Liver (tissue), 9 donors: ENCODE measurements around the gene SNRPA. TPM values are rescaled to one million over a fixed set of nuclear protein-coding genes. Genes with fewer than 3 reads are reported as not detected.
A peak's percentile ranks its signal among the peaks of the same experiment; 100 is the strongest.

Experiments used
- DNase-seq: peaks from one replicate; pipeline ENCODE4 v3.0.0-alpha.2; 2017; ENCODE audit warnings: low spot score
- H3K27ac ChIP-seq, 2 donors: one replicate each; pipeline ENCODE4 v1.7.0; 2013; ENCODE audit warnings: inconsistent platforms in 2 of 2, low read length in 2 of 2, control low read depth in 1 of 2, low read depth in 1 of 2, mild to moderate bottlenecking in 1 of 2
- H3K27me3 ChIP-seq, 4 donors: one replicate each; pipeline versions ENCODE4 v1.6.1 to v1.7.0; 2013; ENCODE audit warnings: low read length in 3 of 4, inconsistent platforms in 1 of 4, mild to moderate bottlenecking in 1 of 4, moderate library complexity in 1 of 4; ENCODE audit not compliant: control insufficient read depth in 4 of 4, insufficient read depth in 4 of 4
- H3K36me3 ChIP-seq, 4 donors: one replicate each; pipeline versions ENCODE4 v1.6.1 to v1.7.0; 2013; ENCODE audit warnings: low read length in 3 of 4, mild to moderate bottlenecking in 3 of 4, low read depth in 1 of 4, moderate library complexity in 1 of 4; ENCODE audit not compliant: control insufficient read depth in 4 of 4, insufficient read depth in 3 of 4
- H3K4me1 ChIP-seq, 4 donors: one replicate each; pipeline versions ENCODE4 v1.6.1 to v1.7.0; 2013; ENCODE audit warnings: low read length in 3 of 4, mild to moderate bottlenecking in 3 of 4, moderate library complexity in 1 of 4; ENCODE audit not compliant: control insufficient read depth in 4 of 4, insufficient read depth in 4 of 4
- H3K4me3 ChIP-seq, 3 donors: one replicate each; pipeline versions ENCODE4 v1.6.1 to v1.7.0; 2013; ENCODE audit warnings: low read length in 3 of 3, control low read depth in 1 of 3, low read depth in 1 of 3, mild to moderate bottlenecking in 1 of 3
- H3K9ac ChIP-seq, 2 donors: one replicate each; pipeline ENCODE4 v1.7.0; 2013; ENCODE audit warnings: low read length in 2 of 2, mild to moderate bottlenecking in 2 of 2, moderate library complexity in 2 of 2, control low read depth in 1 of 2, low read depth in 1 of 2
- H3K9me3 ChIP-seq, 4 donors: one replicate each; pipeline versions ENCODE4 v1.6.1 to v1.7.0; 2013; ENCODE audit warnings: low read length in 3 of 4; ENCODE audit not compliant: control insufficient read depth in 4 of 4
- ATF3 ChIP-seq: IDR thresholded peaks from 2 replicates; pipeline ENCODE4 v1.6.1; 2016; ENCODE audit warnings: antibody characterized with exemption
- CTCF ChIP-seq: fragments of 150-350 bp; IDR thresholded peaks from 2 replicates; pipeline ENCODE4 v1.5.1; 2017; ENCODE audit warnings: improper control_type of control experiment, low read depth, low read length; ENCODE audit not compliant: missing input control
- EGR1 ChIP-seq, 2 donors: IDR thresholded peaks; 2 replicates each; pipeline ENCODE4 v1.6.1; 2016 to 2018; ENCODE audit warnings: antibody characterized with exemption in 2 of 2, low read depth in 2 of 2
- FOXA1 ChIP-seq: IDR thresholded peaks from 2 replicates; pipeline ENCODE4 v1.6.1; 2016; ENCODE audit warnings: antibody characterized with exemption
- FOXA2 ChIP-seq: IDR thresholded peaks from 2 replicates; pipeline ENCODE4 v1.6.1; 2016; ENCODE audit warnings: antibody characterized with exemption
- GABPA ChIP-seq, 2 donors: IDR thresholded peaks in 1 of 2; conservative IDR thresholded peaks in 1 of 2; 2 replicates each; pipeline ENCODE4 v1.6.1; 2016; ENCODE audit warnings: antibody characterized with exemption in 2 of 2, mild to moderate bottlenecking in 1 of 2, moderate library complexity in 1 of 2
- HNF4A ChIP-seq, 2 donors: conservative IDR thresholded peaks; 2 replicates each; pipeline ENCODE4 v1.6.1; 2016; ENCODE audit warnings: antibody characterized with exemption in 2 of 2, mild to moderate bottlenecking in 2 of 2
- HNF4G ChIP-seq: IDR thresholded peaks from 2 replicates; pipeline ENCODE4 v1.6.1; 2016; ENCODE audit warnings: antibody characterized with exemption
- JUND ChIP-seq, 2 donors: IDR thresholded peaks; 2 replicates each; pipeline ENCODE4 v1.6.1; 2016; ENCODE audit warnings: antibody characterized with exemption in 2 of 2
- MAX ChIP-seq: IDR thresholded peaks from 2 replicates; pipeline ENCODE4 v1.6.1; 2016; ENCODE audit warnings: antibody characterized with exemption
- NR2F2 ChIP-seq: IDR thresholded peaks from 2 replicates; pipeline ENCODE4 v1.6.1; 2016; ENCODE audit warnings: antibody characterized with exemption
- RAD21 ChIP-seq, 2 donors: IDR thresholded peaks; 2 replicates each; pipeline ENCODE4 v1.6.1; 2016; ENCODE audit warnings: antibody characterized with exemption in 2 of 2, mild to moderate bottlenecking in 2 of 2
- RXRA ChIP-seq, 2 donors: IDR thresholded peaks; 2 replicates each; pipeline ENCODE4 v1.6.1; 2017 to 2018; ENCODE audit warnings: antibody characterized with exemption in 2 of 2, mild to moderate bottlenecking in 1 of 2
- SP1 ChIP-seq: IDR thresholded peaks from 2 replicates; pipeline ENCODE4 v1.6.1; 2018; ENCODE audit warnings: antibody characterized with exemption, mild to moderate bottlenecking
- TAF1 ChIP-seq: conservative IDR thresholded peaks from 2 replicates; pipeline ENCODE4 v1.6.1; 2016; ENCODE audit warnings: antibody characterized with exemption, mild to moderate bottlenecking
- YY1 ChIP-seq: IDR thresholded peaks from 2 replicates; pipeline ENCODE4 v1.6.1; 2016; ENCODE audit warnings: antibody characterized with exemption, mild to moderate bottlenecking
- WGBS: extraction: QIAGEN DNeasy Blood & Tissue Kit; methylation state at CpG from one replicate; pipeline ENCODE4 v1.1.7; 2013; 5-methylcytosine and 5-hydroxymethylcytosine counted together
- polyA plus RNA-seq, 2 donors: library from polyadenylated mRNA; stranded (reverse) in 1 of 2; unstranded in 1 of 2; fragments of 200-250 nt in 1 of 2; fragments of >200 nt in 1 of 2; fragmentation: Nextera tagmentation in 1 of 2; extraction: Ambion mirVana in 1 of 2; gene quantifications; one replicate each; pipeline versions ENCODE4 v1.2.1 to v1.2.3, GENCODE V29; 2013 to 2015
- total RNA-seq, 2 donors: library from RNA; depleted of rRNA; stranded (reverse); fragments of >200 nt; gene quantifications; one replicate each; pipeline ENCODE4 v1.2.3, GENCODE V29; 2014
- TF ChIP-seq, protein P1 (sequence below): IDR thresholded peaks from 2 replicates; pipeline ENCODE4 v1.6.1; 2016; ENCODE audit warnings: antibody characterized with exemption, mild to moderate bottlenecking
- TF ChIP-seq, protein P2 (sequence below): IDR thresholded peaks from 2 replicates; pipeline ENCODE4 v1.6.1; 2016; ENCODE audit warnings: antibody characterized with exemption
- donor health status: healthy.
- donor health status: healthy.
- donor health status: healthy.
- donor health status: healthy.
- donor health status: healthy.

Gene SNRPA
- total and polyA plus RNA-seq, 4 donors = 11.8 to 27.1 (median 17.0) TPM

DNA sequence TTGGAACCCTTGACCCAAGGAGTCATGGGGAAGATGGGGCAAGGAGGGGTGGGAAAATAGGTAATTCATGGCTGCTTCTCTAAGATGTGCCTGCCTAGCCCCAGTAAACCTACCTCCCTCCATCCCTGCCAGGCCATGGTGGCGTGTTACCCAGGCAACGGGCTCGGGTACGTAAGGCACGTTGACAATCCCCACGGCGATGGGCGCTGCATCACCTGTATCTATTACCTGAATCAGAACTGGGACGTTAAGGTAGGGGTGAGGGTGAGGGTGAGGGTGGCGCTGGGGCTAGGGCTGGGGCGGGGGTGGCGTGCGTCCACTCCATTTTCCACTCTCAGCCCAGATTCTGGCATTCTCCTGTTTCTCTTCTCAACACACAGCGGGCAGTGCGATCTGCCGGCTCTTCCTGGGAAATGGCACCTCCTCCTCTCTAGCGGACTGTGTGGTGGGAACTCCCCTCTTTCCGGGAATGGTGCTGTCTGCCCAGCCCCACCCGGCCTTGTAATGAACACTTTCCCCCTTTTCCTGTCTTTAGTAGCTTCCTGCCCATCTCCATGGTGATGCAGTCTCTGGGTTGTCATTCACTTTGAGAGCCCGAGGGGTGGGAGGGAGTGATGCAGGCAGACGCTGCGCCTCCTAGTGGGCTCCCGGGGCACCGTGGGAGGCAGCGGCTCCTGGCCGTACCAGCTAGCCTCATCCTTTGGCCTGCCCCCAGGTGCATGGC lies 55.6 kb downstream of the SNRPA start (continued):
- TF ChIP-seq JUND (IDR thresholded peaks at IDR 0.05) (no peak), NR2F2 (peak; percentile 63)

GRCh38 chr19:40807147-40808020 lies 56.4 kb downstream of the SNRPA start:
- peak overlapping the region in 1 of 2 donors; percentile 60 for H3K27ac ChIP-seq
- DNase-seq = no peak
- no peaks in the 10 kb centered on the region for H3K27me3 ChIP-seq
- H3K9ac ChIP-seq = no peak overlapping the region
- no peaks in the 10 kb centered on the region for H3K9me3 ChIP-seq
- WGBS = 81% methylated on average over 18 of the region's 18 CpGs
- peaks cover 27 to 51% (median 42%) of the 10 kb centered on the region in 4 donors for H3K4me1 ChIP-seq
- peaks cover 9 to 16% (median 11%) of the 10 kb centered on the region in 4 donors for H3K36me3 ChIP-seq
- no peak for TF ChIP-seq RXRA (IDR thresholded peaks at IDR 0.05)
- no peak for TF ChIP-seq SP1
- no peak for TF ChIP-seq FOXA2
- no peak for TF ChIP-seq TAF1
- TF ChIP-seq MAX = no peak
- no peak for TF ChIP-seq GABPA (IDR thresholded peaks at IDR 0.05 in 1 of 2, conservative IDR thresholded peaks at IDR 0.05 in 1 of 2)
- TF ChIP-seq HNF4G = no peak
- TF ChIP-seq FOXA1 = no peak
- TF ChIP-seq, protein P1, sequence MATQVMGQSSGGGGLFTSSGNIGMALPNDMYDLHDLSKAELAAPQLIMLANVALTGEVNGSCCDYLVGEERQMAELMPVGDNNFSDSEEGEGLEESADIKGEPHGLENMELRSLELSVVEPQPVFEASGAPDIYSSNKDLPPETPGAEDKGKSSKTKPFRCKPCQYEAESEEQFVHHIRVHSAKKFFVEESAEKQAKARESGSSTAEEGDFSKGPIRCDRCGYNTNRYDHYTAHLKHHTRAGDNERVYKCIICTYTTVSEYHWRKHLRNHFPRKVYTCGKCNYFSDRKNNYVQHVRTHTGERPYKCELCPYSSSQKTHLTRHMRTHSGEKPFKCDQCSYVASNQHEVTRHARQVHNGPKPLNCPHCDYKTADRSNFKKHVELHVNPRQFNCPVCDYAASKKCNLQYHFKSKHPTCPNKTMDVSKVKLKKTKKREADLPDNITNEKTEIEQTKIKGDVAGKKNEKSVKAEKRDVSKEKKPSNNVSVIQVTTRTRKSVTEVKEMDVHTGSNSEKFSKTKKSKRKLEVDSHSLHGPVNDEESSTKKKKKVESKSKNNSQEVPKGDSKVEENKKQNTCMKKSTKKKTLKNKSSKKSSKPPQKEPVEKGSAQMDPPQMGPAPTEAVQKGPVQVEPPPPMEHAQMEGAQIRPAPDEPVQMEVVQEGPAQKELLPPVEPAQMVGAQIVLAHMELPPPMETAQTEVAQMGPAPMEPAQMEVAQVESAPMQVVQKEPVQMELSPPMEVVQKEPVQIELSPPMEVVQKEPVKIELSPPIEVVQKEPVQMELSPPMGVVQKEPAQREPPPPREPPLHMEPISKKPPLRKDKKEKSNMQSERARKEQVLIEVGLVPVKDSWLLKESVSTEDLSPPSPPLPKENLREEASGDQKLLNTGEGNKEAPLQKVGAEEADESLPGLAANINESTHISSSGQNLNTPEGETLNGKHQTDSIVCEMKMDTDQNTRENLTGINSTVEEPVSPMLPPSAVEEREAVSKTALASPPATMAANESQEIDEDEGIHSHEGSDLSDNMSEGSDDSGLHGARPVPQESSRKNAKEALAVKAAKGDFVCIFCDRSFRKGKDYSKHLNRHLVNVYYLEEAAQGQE = no peak
- no peak for TF ChIP-seq ATF3
- TF ChIP-seq, protein P2, sequence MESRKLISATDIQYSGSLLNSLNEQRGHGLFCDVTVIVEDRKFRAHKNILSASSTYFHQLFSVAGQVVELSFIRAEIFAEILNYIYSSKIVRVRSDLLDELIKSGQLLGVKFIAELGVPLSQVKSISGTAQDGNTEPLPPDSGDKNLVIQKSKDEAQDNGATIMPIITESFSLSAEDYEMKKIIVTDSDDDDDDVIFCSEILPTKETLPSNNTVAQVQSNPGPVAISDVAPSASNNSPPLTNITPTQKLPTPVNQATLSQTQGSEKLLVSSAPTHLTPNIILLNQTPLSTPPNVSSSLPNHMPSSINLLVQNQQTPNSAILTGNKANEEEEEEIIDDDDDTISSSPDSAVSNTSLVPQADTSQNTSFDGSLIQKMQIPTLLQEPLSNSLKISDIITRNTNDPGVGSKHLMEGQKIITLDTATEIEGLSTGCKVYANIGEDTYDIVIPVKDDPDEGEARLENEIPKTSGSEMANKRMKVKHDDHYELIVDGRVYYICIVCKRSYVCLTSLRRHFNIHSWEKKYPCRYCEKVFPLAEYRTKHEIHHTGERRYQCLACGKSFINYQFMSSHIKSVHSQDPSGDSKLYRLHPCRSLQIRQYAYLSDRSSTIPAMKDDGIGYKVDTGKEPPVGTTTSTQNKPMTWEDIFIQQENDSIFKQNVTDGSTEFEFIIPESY = no peak
- no peak for TF ChIP-seq JUND (IDR thresholded peaks at IDR 0.05)
- no peak for TF ChIP-seq EGR1 (IDR thresholded peaks at IDR 0.05; ENCODE audit: low read depth in 2 of 2)
- peak; percentile 28 to 67 for TF ChIP-seq RAD21 (IDR thresholded peaks at IDR 0.05)
- TF ChIP-seq YY1 = no peak
- no peak for TF ChIP-seq HNF4A (conservative IDR thresholded peaks at IDR 0.05)
- peak; percentile 0 for TF ChIP-seq NR2F2
- peak; percentile 27 for TF ChIP-seq CTCF
- H3K4me3 ChIP-seq = no peak overlapping the region
